Adrenal gland (tissue), 5 donors: ENCODE data around the gene SCN4A.
"Not testable (repeated sequence)": the region's sequence is repeated elsewhere in the genome, so short reads cannot be mapped to it uniquely, and the experiment has no call there.

Experiments
- CTCF ChIP-seq, 6 experiments: fragments of 450-650 bp in 4 of 6; fragments of 200-600 bp in 2 of 6; sonication (generic) in 1 of 6; IDR thresholded peaks; 1 replicate in 5 of 6; 2 replicates in 1 of 6; pipeline versions ENCODE4 v1.5.1 to v1.8.0; 2016 to 2021; ENCODE audit warnings: antibody characterized with exemption in 6 of 6, mild to moderate bottlenecking in 2 of 6, moderate library complexity in 1 of 6
- POLR2A ChIP-seq, 2 donors: fragments of 450-650 bp; IDR thresholded peaks; one replicate each; pipeline ENCODE4 v1.6.1; 2017; ENCODE audit warnings: antibody characterized with exemption in 2 of 2, mild to moderate bottlenecking in 2 of 2, moderate library complexity in 1 of 2
- donor health status: DM: no; HTN: no; CAD: no.

- TF ChIP-seq POLR2A, CTCF (IDR thresholded peaks at IDR 0.05): not testable (repeated sequence)
Measured at GRCh38 chr17:63898899-63899798, 73.6 kb downstream of the SCN4A start.
